HFF-Myc (cell line): ENCODE results near the gene SCARB2.

Experiments
- DNase-seq: peaks from one replicate; pipeline ENCODE4 v3.0.0-alpha.2; 2011; ENCODE audit warnings: low read depth; ENCODE audit errors: extremely low read depth
- H3K4me3 ChIP-seq: replicated peaks from 2 replicates; pipeline ENCODE4 v1.5.1; 2011; ENCODE audit warnings: low read depth, mild to moderate bottlenecking, control low read depth, low read length
- CTCF ChIP-seq: IDR thresholded peaks from 2 replicates; pipeline ENCODE4 v1.5.1; 2012; ENCODE audit warnings: mild to moderate bottlenecking, low read depth, low read length, control low read depth; ENCODE audit errors: missing control alignments

SCARB2 gene

GRCh38 chr4:76182463-76182862 is 31.2 kb downstream of the SCARB2 start:
- no peak for TF ChIP-seq CTCF
- DNase-seq, result no peak
- H3K4me3 ChIP-seq, result no peak overlapping the region

- peak; percentile 90 for TF ChIP-seq CTCF
- DNase-seq, result peak; percentile 47
- H3K4me3 ChIP-seq, result no peak overlapping the region
Measured at GRCh38 chr4:76179398-76180318, 34.0 kb downstream of the SCARB2 start.

DNA sequence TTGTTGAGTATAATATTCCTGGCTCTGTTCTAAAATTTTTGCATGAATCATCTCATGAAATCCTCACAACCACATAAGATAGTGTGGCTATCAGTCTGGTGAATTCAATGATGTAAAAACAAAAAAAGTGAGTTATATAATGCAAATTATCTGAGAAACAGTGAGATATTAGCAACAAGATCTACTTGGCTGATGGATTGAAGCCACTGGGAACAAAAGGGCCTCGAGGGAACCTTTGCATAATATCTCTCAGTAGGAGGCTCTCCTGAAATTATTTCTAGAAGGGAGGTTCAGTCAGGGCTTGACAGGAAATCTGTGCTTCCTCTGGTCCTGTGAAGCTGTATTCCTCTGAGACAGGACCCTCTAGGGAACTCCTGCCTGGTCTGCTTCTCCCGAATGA is 35.3 kb downstream of the SCARB2 start:
- H3K4me3 ChIP-seq, result no peak overlapping the region
- no peak for TF ChIP-seq CTCF
- DNase-seq, result no peak

- TF ChIP-seq CTCF, result no peak
- no peak overlapping the region for H3K4me3 ChIP-seq
- DNase-seq, result no peak
Measured at GRCh38 chr4:76177709-76178108, 35.9 kb downstream of the SCARB2 start.

- no peak for DNase-seq
- no peak for TF ChIP-seq CTCF
- no peak overlapping the region for H3K4me3 ChIP-seq
Measured at GRCh38 chr4:76175336-76175735, 38.3 kb downstream of the SCARB2 start.

DNA sequence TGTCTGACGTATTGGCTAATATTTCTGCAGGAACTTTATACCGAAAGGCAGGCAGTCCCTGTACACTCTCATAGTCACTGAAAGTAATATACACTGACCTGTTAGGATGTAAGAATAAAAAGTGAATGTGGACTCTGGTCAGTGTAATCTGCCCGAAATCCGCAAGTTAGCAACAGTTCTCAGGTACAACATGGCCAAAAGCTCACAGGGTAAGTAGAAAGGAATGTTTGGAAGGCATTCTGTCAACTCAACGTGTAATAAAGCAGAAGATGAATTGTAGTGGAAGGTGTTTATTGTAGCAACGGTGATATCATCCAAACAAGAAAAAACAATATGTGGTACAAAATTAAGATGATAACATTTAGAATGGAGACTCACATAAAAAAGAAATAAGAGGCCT is 39.4 kb downstream of the SCARB2 start:
- TF ChIP-seq CTCF, result no peak
- H3K4me3 ChIP-seq, result no peak overlapping the region
- no peak for DNase-seq

GRCh38 chr4:76168688-76169087 is 44.9 kb downstream of the SCARB2 start:
- no peak for TF ChIP-seq CTCF
- no peak for DNase-seq
- H3K4me3 ChIP-seq, result no peak overlapping the region
